Kidney (tissue), 14 donors: Measurements from ENCODE around the gene SECISBP2L. TPM values are rescaled to one million over a fixed set of nuclear protein-coding genes. Genes with fewer than 3 reads are reported as not detected.

Experiments
- DNase-seq, 5 donors: peaks; one replicate each; pipeline ENCODE4 v3.0.0-alpha.2; 2013 to 2020
- FAIRE-seq: peaks from 2 replicates; lab custom pipeline; 2012; peaks lifted over from hg19 to GRCh38; lab: Jason Lieb, UNC
- H3K27ac ChIP-seq, 2 donors: one replicate each; pipeline ENCODE4 v1.7.0; 2013; ENCODE audit warnings: low read depth in 2 of 2, low read length in 2 of 2, inconsistent platforms in 1 of 2
- H3K27me3 ChIP-seq: one replicate; pipeline ENCODE4 v1.7.1; 2013; ENCODE audit warnings: low read length, inconsistent platforms; ENCODE audit not compliant: control insufficient read depth, insufficient read depth
- H3K36me3 ChIP-seq, 3 donors: one replicate each; pipeline versions ENCODE4 v1.7.0 to v1.7.1; 2013; ENCODE audit warnings: low read length in 3 of 3, control low read depth in 1 of 3, inconsistent platforms in 1 of 3; ENCODE audit not compliant: insufficient read depth in 3 of 3, control insufficient read depth in 2 of 3
- H3K4me1 ChIP-seq, 3 donors: one replicate each; pipeline versions ENCODE4 v1.7.0 to v1.7.1; 2013; ENCODE audit warnings: low read length in 3 of 3, inconsistent platforms in 1 of 3, low read depth in 1 of 3; ENCODE audit not compliant: control insufficient read depth in 2 of 3, insufficient read depth in 2 of 3
- H3K4me3 ChIP-seq, 3 donors: one replicate each; pipeline versions ENCODE4 v1.7.0 to v1.8.1; 2013; ENCODE audit warnings: low read length in 3 of 3, control low read depth in 1 of 3, inconsistent platforms in 1 of 3
- H3K9ac ChIP-seq, 3 donors: one replicate each; pipeline versions ENCODE4 v1.7.0 to v1.7.1; 2013; ENCODE audit warnings: low read length in 3 of 3, control low read depth in 1 of 3, inconsistent platforms in 1 of 3
- H3K9me3 ChIP-seq, 3 donors: one replicate each; pipeline versions ENCODE4 v1.7.0 to v1.7.1; 2013; ENCODE audit warnings: low read length in 3 of 3, control low read depth in 1 of 3, inconsistent platforms in 1 of 3; ENCODE audit not compliant: control insufficient read depth in 2 of 3, insufficient read depth in 1 of 3
- CTCF ChIP-seq: IDR thresholded peaks from 3 replicates; pipeline ENCODE4 v1.5.1; 2012; ENCODE audit warnings: mild to moderate bottlenecking, moderate library complexity, borderline replicate concordance; ENCODE audit not compliant: insufficient read depth; ENCODE audit errors: extremely low read depth
- intact Hi-C: fragments of 100-400 bp; cut with DNase I; formaldehyde crosslinking; loops from one replicate; pipeline ENCODE4 v1.11.1; 2022
- polyA plus RNA-seq: library from polyadenylated mRNA; stranded (reverse); fragments of 350-450 nt; fragmentation: Illumina TruSeq; extraction: RNeasy Lipid Tissue Mini Kit (QIAGEN cat#74804); gene quantifications from one replicate; pipeline ENCODE4 v1.2.3, GENCODE V29; 2014; ENCODE audit warnings: low read depth, low replicate concordance; ENCODE audit not compliant: insufficient read depth
- total RNA-seq: library from RNA; stranded (reverse); fragmentation: NEBNext Ultra II Directional; extraction: Animal tissue kit (Norgen Biotek cat#: 25700); gene quantifications from one replicate; pipeline ENCODE4 v1.2.1, GENCODE V29; 2021
- donor health status: control.
- donor health status: control.
- donor health status: control.
- donor health status: control.
- donor health status: control.
- donor health status: DM: yes; HTN: yes; CAD: no.
- donor health status: Normal renal cell carcinoma (clear cell type).

The SECISBP2L gene
- total and polyA plus RNA-seq, 2 donors from 2014 or later: 10.2 to 67.0 TPM

- FAIRE-seq (no peak), DNase-seq (no peak)
- Histone ChIP-seq H3K4me3 (no peak overlapping the region), H3K27me3 (no peaks in the 10 kb centered on the region), H3K4me1 (no peaks in the 10 kb centered on the region), H3K9ac (no peak overlapping the region), H3K36me3 (peaks cover 5 to 29% (median 28%) of the 10 kb centered on the region in 3 donors), H3K27ac (no peak overlapping the region), H3K9me3 (no peaks in the 10 kb centered on the region)
- no peak for TF ChIP-seq CTCF
- intact Hi-C loops: no loop called here
These were observed 53.7 kb downstream of the SECISBP2L start for GRCh38 chr15:48992545-48992944.

GRCh38 chr15:48992096-48992495 lies 54.1 kb downstream of the SECISBP2L start:
- no peak for TF ChIP-seq CTCF
- Histone ChIP-seq H3K4me3 (no peak overlapping the region), H3K27me3 (no peaks in the 10 kb centered on the region), H3K9ac (no peak overlapping the region), H3K9me3 (no peaks in the 10 kb centered on the region), H3K4me1 (no peaks in the 10 kb centered on the region), H3K27ac (no peak overlapping the region), H3K36me3 (peaks cover 5 to 29% (median 24%) of the 10 kb centered on the region in 3 donors)
- intact Hi-C loops: no loop called here
- FAIRE-seq (no peak), DNase-seq (no peak)

GRCh38 chr15:48989170-48989569 lies 57.1 kb downstream of the SECISBP2L start:
- no peak overlapping the region for H3K4me3 ChIP-seq
- intact Hi-C loops: no loop called here
- TF ChIP-seq CTCF: no peak
- H3K36me3 ChIP-seq: peaks cover 5 to 15% (median 13%) of the 10 kb centered on the region in 3 donors
- no peak for DNase-seq
- H3K4me1 ChIP-seq: no peaks in the 10 kb centered on the region
- H3K27me3 ChIP-seq: no peaks in the 10 kb centered on the region
- no peaks in the 10 kb centered on the region for H3K9me3 ChIP-seq
- no peak for FAIRE-seq
- H3K9ac ChIP-seq: no peak overlapping the region
- no peak overlapping the region for H3K27ac ChIP-seq

- H3K9ac ChIP-seq: no peak overlapping the region
- H3K36me3 ChIP-seq: peaks cover 0 to 8% (median 5%) of the 10 kb centered on the region in 3 donors
- no peak for TF ChIP-seq CTCF
- no peak for DNase-seq
- H3K9me3 ChIP-seq: no peaks in the 10 kb centered on the region
- H3K27me3 ChIP-seq: no peaks in the 10 kb centered on the region
- intact Hi-C loops: no loop called here
- FAIRE-seq: no peak
- H3K27ac ChIP-seq: no peak overlapping the region
- H3K4me3 ChIP-seq: no peak overlapping the region
- no peaks in the 10 kb centered on the region for H3K4me1 ChIP-seq
These were observed 59.1 kb downstream of the SECISBP2L start for GRCh38 chr15:48987142-48987541.
